ES-I3 (cell line): ENCODE measurements around the gene SMPD2.
"Not testable (repeated sequence)": the region's sequence is repeated elsewhere in the genome, so short reads cannot be mapped to it uniquely, and the experiment has no call there.

Source experiments
- H3K36me3 ChIP-seq: 2 replicates; pipeline ENCODE4 v1.6.1; 2013; ENCODE audit warnings: mild to moderate bottlenecking, low read length, control low read depth, moderate library complexity; ENCODE audit not compliant: insufficient read depth
- H3K4me1 ChIP-seq: 2 replicates; pipeline ENCODE4 v1.6.1; 2013; ENCODE audit warnings: mild to moderate bottlenecking, control low read depth, low read length; ENCODE audit not compliant: insufficient read depth
- H3K9ac ChIP-seq: 2 replicates; pipeline ENCODE4 v1.6.1; 2013; ENCODE audit warnings: low read depth, mild to moderate bottlenecking, low read length, moderate library complexity
- H3K9me3 ChIP-seq: 2 replicates; pipeline ENCODE4 v1.6.1; 2013; ENCODE audit warnings: mild to moderate bottlenecking, low read length, moderate library complexity; ENCODE audit not compliant: control insufficient read depth, insufficient read depth

SMPD2 gene

DNA sequence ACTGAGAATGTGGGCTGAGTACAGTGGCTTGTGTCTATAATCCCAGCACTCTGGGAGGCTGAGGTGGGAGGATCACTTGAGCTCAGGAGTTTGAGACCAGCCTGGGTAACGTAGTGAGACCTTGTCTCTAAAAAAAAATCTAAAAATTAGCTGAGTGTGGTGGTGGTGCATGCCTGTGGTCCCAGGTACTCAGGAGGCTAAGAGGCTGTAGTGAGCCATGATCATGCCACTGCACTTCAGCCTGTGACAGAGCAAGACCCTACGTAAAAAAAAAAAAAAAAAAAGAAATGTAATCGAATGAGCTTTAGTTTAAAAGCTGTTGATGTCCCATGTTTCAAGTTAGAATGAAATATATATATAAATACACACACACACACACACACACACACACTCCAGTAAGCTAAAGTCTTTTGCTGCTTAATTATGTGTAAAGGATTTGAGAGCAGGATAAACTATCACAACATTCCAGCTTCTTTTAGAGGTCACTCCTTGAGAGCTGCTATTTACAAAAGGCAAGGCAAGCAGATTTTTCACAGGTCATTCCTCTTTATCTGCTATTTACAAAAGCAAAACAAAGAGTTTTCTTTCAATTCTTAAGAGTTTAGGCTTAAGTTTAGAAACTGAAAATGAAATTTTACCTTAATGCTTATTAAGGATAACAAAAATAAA, 19.8 kb downstream of the SMPD2 start:
- Histone ChIP-seq H3K9me3 (no peaks in the 10 kb centered on the region), H3K36me3 (peaks cover 2% of the 10 kb centered on the region; the same call in 1 of the 2 replicates), H3K9ac (no peak overlapping the region), H3K4me1 (peaks cover 10% of the 10 kb centered on the region; the same call in 1 of the 2 replicates)

DNA sequence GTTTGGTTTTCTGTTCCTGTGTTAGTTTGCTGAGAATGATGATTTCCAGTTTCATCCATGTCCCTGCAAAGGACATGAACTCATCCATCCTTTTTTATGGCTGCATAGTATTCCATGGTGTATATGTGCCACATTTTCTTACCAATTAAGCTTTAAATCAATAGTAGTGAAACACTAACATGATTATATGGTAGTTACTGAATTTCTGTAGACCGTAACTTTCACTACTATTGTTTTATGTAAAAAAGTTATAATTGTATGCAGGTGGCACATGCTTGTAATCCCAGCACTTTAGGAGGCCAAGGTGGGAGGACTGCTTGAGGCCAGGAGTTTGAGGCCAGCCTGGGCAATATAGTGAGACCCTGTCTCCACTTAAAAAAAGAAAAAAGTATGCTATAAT, 20.7 kb downstream of the SMPD2 start:
- H3K9ac ChIP-seq, H3K36me3 ChIP-seq, H3K9me3 ChIP-seq: not testable (repeated sequence)
- H3K4me1 ChIP-seq: peaks cover 10% of the 10 kb centered on the region; the same call in 1 of the 2 replicates

- H3K9ac ChIP-seq: no peak overlapping the region
- no peaks in the 10 kb centered on the region for H3K9me3 ChIP-seq
- peaks cover 9% of the 10 kb centered on the region; the same call in 1 of the 2 replicates for H3K4me1 ChIP-seq
- peaks cover 7% of the 10 kb centered on the region for H3K36me3 ChIP-seq
Observed at GRCh38 chr6:109461733-109462526, 21.4 kb downstream of the SMPD2 start.

DNA sequence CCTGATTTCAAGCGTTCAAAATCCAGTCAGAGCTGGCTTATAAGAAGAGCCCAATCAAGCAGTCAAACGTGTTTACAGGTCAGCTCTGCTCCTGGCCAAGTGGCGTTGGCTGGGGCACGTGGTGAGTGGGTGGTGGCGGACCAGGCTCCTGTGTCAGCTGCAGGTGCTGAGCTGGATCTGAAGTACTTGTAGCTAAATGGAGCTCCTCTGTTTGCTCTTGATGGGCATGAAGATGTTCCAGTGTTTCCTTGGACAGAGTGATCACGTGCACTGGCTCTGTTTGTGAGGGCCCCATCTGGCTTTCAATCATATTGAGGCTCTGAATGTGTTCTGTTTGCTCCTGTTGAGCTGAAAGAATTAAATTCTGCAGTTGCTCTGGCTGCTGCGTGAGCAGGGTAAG, 25.2 kb downstream of the SMPD2 start:
- Histone ChIP-seq H3K4me1 (no peaks in the 10 kb centered on the region), H3K36me3 (peaks cover 25% of the 10 kb centered on the region), H3K9ac (no peak overlapping the region), H3K9me3 (no peaks in the 10 kb centered on the region)

- Histone ChIP-seq H3K9ac (no peak overlapping the region), H3K4me1 (no peaks in the 10 kb centered on the region), H3K9me3 (no peaks in the 10 kb centered on the region), H3K36me3 (peaks cover 25% of the 10 kb centered on the region)
Observed at GRCh38 chr6:109466212-109466923, 25.8 kb downstream of the SMPD2 start.

GRCh38 chr6:109467696-109468095, 27.2 kb downstream of the SMPD2 start:
- Histone ChIP-seq H3K9ac (no peak overlapping the region), H3K4me1 (no peaks in the 10 kb centered on the region), H3K9me3 (no peaks in the 10 kb centered on the region), H3K36me3 (peaks cover 25% of the 10 kb centered on the region)

GRCh38 chr6:109469591-109470189, 29.2 kb downstream of the SMPD2 start:
- Histone ChIP-seq H3K36me3 (peaks cover 33% of the 10 kb centered on the region), H3K4me1 (no peaks in the 10 kb centered on the region)

DNA sequence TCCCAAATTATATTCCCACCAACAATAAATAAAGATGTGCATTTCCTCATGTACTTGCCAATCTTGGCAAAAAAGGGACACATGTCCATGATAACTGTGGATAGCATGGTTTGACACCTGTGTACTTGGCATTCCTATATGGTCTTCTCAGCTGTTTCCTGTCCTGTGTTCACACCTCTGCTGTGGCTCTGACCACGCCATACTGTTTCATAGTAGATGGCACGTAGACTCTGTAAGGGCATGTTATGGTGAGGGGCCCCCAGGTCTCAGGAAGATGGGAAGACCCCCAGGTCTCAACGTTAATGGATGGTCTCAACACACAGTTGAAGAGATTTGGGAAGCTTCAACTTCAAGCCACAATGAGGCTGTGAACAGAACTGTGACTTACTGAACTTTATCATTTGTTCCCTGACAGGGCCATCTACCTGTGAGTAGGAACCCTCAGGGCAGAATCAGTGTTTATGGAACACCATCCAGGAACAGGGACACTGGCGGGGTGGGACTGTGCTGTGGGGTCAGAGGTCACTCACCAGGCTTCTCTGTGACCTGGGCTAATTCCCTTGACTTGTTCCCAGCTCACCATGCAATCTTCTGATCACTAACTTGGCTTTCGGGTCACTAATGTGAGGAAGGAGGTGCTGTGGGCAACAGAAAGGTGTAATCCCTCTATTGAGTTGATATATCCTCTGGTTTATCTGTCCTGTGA, 30.7 kb downstream of the SMPD2 start:
- Histone ChIP-seq H3K9me3 (no peaks in the 10 kb centered on the region), H3K4me1 (no peaks in the 10 kb centered on the region), H3K36me3 (peaks cover 34% of the 10 kb centered on the region), H3K9ac (no peak overlapping the region)

More at GRCh38 chr6:109469591-109470189, 29.2 kb downstream of the SMPD2 start:
- Histone ChIP-seq H3K9me3 (no peaks in the 10 kb centered on the region), H3K9ac (no peak overlapping the region)

- peaks cover 29% of the 10 kb centered on the region for H3K36me3 ChIP-seq
- no peak overlapping the region for H3K9ac ChIP-seq
- no peaks in the 10 kb centered on the region for H3K4me1 ChIP-seq
- H3K9me3 ChIP-seq: no peaks in the 10 kb centered on the region
Observed at GRCh38 chr6:109472132-109472995, 31.8 kb downstream of the SMPD2 start.

- H3K9me3 ChIP-seq: no peaks in the 10 kb centered on the region
- H3K4me1 ChIP-seq: peaks cover 6% of the 10 kb centered on the region
- peaks cover 26% of the 10 kb centered on the region for H3K36me3 ChIP-seq
- H3K9ac ChIP-seq: no peak overlapping the region
Observed at GRCh38 chr6:109473120-109473519, 32.6 kb downstream of the SMPD2 start.

DNA sequence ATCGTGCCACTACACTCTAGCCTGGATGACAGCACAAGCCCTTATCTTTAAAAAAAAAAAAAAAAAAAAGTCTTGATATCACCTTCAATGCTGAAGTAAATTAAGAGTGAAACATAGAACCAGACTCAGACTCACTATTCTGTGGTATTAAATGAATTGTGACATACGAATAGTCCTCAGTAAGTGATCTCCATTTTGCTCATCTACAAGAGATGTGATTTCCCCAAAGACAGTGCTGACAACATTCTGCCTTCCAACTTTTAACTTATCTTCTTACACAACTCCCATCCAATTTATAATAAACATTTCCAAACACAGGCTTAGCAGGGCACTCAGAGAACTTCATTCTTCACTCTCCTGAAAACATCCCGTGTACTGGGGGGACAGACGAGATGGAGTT, 34.5 kb downstream of the SMPD2 start:
- Histone ChIP-seq H3K9me3 (no peaks in the 10 kb centered on the region), H3K36me3 (peaks cover 15% of the 10 kb centered on the region), H3K4me1 (peaks cover 15% of the 10 kb centered on the region), H3K9ac (no peak overlapping the region)

DNA sequence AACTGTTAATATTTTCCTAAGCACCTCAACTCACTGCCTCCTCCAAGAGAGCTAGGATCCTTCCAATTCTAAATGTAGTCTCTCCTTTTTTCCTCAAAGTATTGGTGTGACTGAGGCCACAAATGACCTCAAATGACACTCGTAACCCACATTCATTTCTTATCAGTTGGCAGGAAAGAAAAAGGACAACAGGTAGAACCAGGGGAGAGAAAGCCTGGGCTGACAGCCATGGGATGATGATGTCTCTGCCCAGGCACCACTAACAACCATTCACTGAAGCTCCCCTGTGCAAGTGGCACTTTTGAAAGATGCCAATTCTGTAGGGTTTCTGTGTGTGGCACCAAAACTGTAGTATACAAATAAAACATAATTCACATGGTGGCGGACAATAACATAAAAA, 35.1 kb downstream of the SMPD2 start:
- no peaks in the 10 kb centered on the region for H3K9me3 ChIP-seq
- H3K4me1 ChIP-seq: peaks cover 17% of the 10 kb centered on the region
- peaks cover 19% of the 10 kb centered on the region for H3K36me3 ChIP-seq
- no peak overlapping the region for H3K9ac ChIP-seq

GRCh38 chr6:109477184-109477583, 36.7 kb downstream of the SMPD2 start:
- H3K4me1 ChIP-seq: peaks cover 24% of the 10 kb centered on the region
- no peaks in the 10 kb centered on the region for H3K9me3 ChIP-seq
- H3K9ac ChIP-seq: no peak overlapping the region
- H3K36me3 ChIP-seq: peaks cover 33% of the 10 kb centered on the region
